ENCODE data around the gene STK25.

The STK25 gene

GRCh38 chr2:241519669-241520068 is 11.3 kb upstream of the STK25 start:
- ATAC-seq (ENCODE audit: low read depth) (no peak), DNase-seq (ENCODE audit: low spot score) (no peak)
- Histone ChIP-seq H3K36me3 (ENCODE audit: low read depth) (no peaks in the 10 kb centered on the region), H3K4me1 (ENCODE audit: insufficient read depth, poor library complexity, severe bottlenecking) (no peaks in the 10 kb centered on the region), H3K9me3 (ENCODE audit: severe bottlenecking) (no peaks in the 10 kb centered on the region), H3K4me3 (ENCODE audit: severe bottlenecking) (no peak overlapping the region), H3K27me3 (ENCODE audit: insufficient read depth, poor library complexity, severe bottlenecking) (no peaks in the 10 kb centered on the region), H3K27ac (ENCODE audit: poor library complexity, severe bottlenecking) (no peak overlapping the region)
- TF ChIP-seq CTCF (IDR thresholded peaks at IDR 0.05; ENCODE audit: poor library complexity, severe bottlenecking): no peak

- Histone ChIP-seq H3K4me1 (ENCODE audit: insufficient read depth, poor library complexity, severe bottlenecking) (no peaks in the 10 kb centered on the region), H3K4me3 (ENCODE audit: severe bottlenecking) (no peak overlapping the region), H3K27me3 (ENCODE audit: insufficient read depth, poor library complexity, severe bottlenecking) (no peaks in the 10 kb centered on the region), H3K9me3 (ENCODE audit: severe bottlenecking) (no peaks in the 10 kb centered on the region), H3K36me3 (ENCODE audit: low read depth) (no peaks in the 10 kb centered on the region), H3K27ac (ENCODE audit: poor library complexity, severe bottlenecking) (no peak overlapping the region)
- TF ChIP-seq CTCF (IDR thresholded peaks at IDR 0.05; ENCODE audit: poor library complexity, severe bottlenecking): no peak
- ATAC-seq (ENCODE audit: low read depth) (no peak), DNase-seq (ENCODE audit: low spot score) (no peak)
Measured at GRCh38 chr2:241517297-241517696, 8.9 kb upstream of the STK25 start.

GRCh38 chr2:241516520-241516965 is 8.2 kb upstream of the STK25 start:
- TF ChIP-seq CTCF (IDR thresholded peaks at IDR 0.05; ENCODE audit: poor library complexity, severe bottlenecking): no peak
- Histone ChIP-seq H3K4me1 (ENCODE audit: insufficient read depth, poor library complexity, severe bottlenecking) (no peaks in the 10 kb centered on the region), H3K4me3 (ENCODE audit: severe bottlenecking) (no peak overlapping the region), H3K9me3 (ENCODE audit: severe bottlenecking) (no peaks in the 10 kb centered on the region), H3K27ac (ENCODE audit: poor library complexity, severe bottlenecking) (no peak overlapping the region), H3K27me3 (ENCODE audit: insufficient read depth, poor library complexity, severe bottlenecking) (no peaks in the 10 kb centered on the region), H3K36me3 (ENCODE audit: low read depth) (no peaks in the 10 kb centered on the region)
- ATAC-seq (ENCODE audit: low read depth): no peak
- no peak for DNase-seq (ENCODE audit: low spot score)

GRCh38 chr2:241514986-241515737 is 6.8 kb upstream of the STK25 start:
- DNase-seq (ENCODE audit: low spot score): no peak
- H3K4me3 ChIP-seq (ENCODE audit: severe bottlenecking): no peak overlapping the region
- no peaks in the 10 kb centered on the region for H3K9me3 ChIP-seq (ENCODE audit: severe bottlenecking)
- ATAC-seq (ENCODE audit: low read depth): peak; percentile 5; the same call in 1 of the 3 replicates
- no peaks in the 10 kb centered on the region for H3K36me3 ChIP-seq (ENCODE audit: low read depth)
- H3K27ac ChIP-seq (ENCODE audit: poor library complexity, severe bottlenecking): no peak overlapping the region
- TF ChIP-seq CTCF (IDR thresholded peaks at IDR 0.05; ENCODE audit: poor library complexity, severe bottlenecking): no peak
- no peaks in the 10 kb centered on the region for H3K4me1 ChIP-seq (ENCODE audit: insufficient read depth, poor library complexity, severe bottlenecking)
- H3K27me3 ChIP-seq (ENCODE audit: insufficient read depth, poor library complexity, severe bottlenecking): no peaks in the 10 kb centered on the region

GRCh38 chr2:241514553-241514952 is 6.2 kb upstream of the STK25 start:
- no peaks in the 10 kb centered on the region for H3K27me3 ChIP-seq (ENCODE audit: insufficient read depth, poor library complexity, severe bottlenecking)
- DNase-seq (ENCODE audit: low spot score) (no peak), ATAC-seq (ENCODE audit: low read depth) (peak; percentile 37; the same call in 2 of the 3 replicates)
- no peaks in the 10 kb centered on the region for H3K4me1 ChIP-seq (ENCODE audit: insufficient read depth, poor library complexity, severe bottlenecking)
- H3K27ac ChIP-seq (ENCODE audit: poor library complexity, severe bottlenecking): no peak overlapping the region
- H3K4me3 ChIP-seq (ENCODE audit: severe bottlenecking): no peak overlapping the region
- TF ChIP-seq CTCF (IDR thresholded peaks at IDR 0.05; ENCODE audit: poor library complexity, severe bottlenecking): no peak
- H3K36me3 ChIP-seq (ENCODE audit: low read depth): no peaks in the 10 kb centered on the region
- H3K9me3 ChIP-seq (ENCODE audit: severe bottlenecking): no peaks in the 10 kb centered on the region

Data from RWPE2 (cell line).